PC-3 (cell line): Measurements from ENCODE around the gene SRRM3. TPM values are rescaled to one million over a fixed set of nuclear protein-coding genes. Genes with fewer than 3 reads are reported as not detected.

Experiments used
- ATAC-seq: fragments of 200-7000 bp; cut with Tn5 transposase; 2 replicates; pipeline ENCODE4 v1.9.1; 2020; ENCODE audit warnings: mild to moderate bottlenecking, moderate library complexity
- BruUV-seq: library from RNA; stranded (reverse); fragments of 400-500 nt; replicated peaks from 2 replicates; lab custom pipeline; 2021; lab: Mats Ljungman, UMichigan
- CTCF ChIA-PET: fragments of 300-600 bp; sonication (Branson Sonifier 250); formaldehyde crosslinking; loops from one replicate; lab custom pipeline; 2022; ENCODE audit warnings: antibody characterized with exemption; lab: Charles Lee
- POLR2A ChIA-PET: fragments of 300-600 bp; sonication (Branson Sonifier 250); formaldehyde crosslinking; loops from one replicate; lab custom pipeline; 2022; ENCODE audit warnings: antibody characterized with exemption; ENCODE audit not compliant: unreplicated experiment; lab: Charles Lee
- DNase-seq: peaks from one replicate; pipeline ENCODE4 v3.0.0-alpha.2; 2015
- H2AFZ ChIP-seq: fragments of 300-600 bp; sonication (generic); 2 replicates; pipeline ENCODE4 v1.6.0; 2016; ENCODE audit warnings: antibody characterized with exemption, low read length
- H3F3A ChIP-seq: fragments of 300-600 bp; sonication (generic); one replicate; pipeline ENCODE4 v1.6.0; 2017; ENCODE audit warnings: antibody characterized with exemption, low read length, control low read depth, mild to moderate bottlenecking; ENCODE audit not compliant: unreplicated experiment
- H3K27ac ChIP-seq: fragments of 300-600 bp; sonication (generic); 2 replicates; pipeline ENCODE4 v1.5.1; 2016; ENCODE audit warnings: mild to moderate bottlenecking, low read length
- H3K27me3 ChIP-seq: fragments of 300-600 bp; sonication (generic); 2 replicates; pipeline ENCODE4 v1.6.1; 2016; ENCODE audit warnings: low read length, mixed read lengths
- H3K36me3 ChIP-seq: fragments of 300-600 bp; sonication (generic); 2 replicates; pipeline ENCODE4 v1.6.1; 2016; ENCODE audit warnings: low read depth, mixed run types, low read length, mixed read lengths
- H3K4me1 ChIP-seq: fragments of 300-600 bp; sonication (generic); 2 replicates; pipeline ENCODE4 v1.5.1; 2016; ENCODE audit warnings: low read length; ENCODE audit not compliant: insufficient read depth
- H3K4me2 ChIP-seq: fragments of 300-600 bp; sonication (generic); 2 replicates; pipeline ENCODE4 v1.6.0; 2016; ENCODE audit warnings: low read length
- H3K4me3 ChIP-seq: fragments of 300-600 bp; sonication (generic); 2 replicates; pipeline ENCODE4 v1.5.1; 2016; ENCODE audit warnings: mild to moderate bottlenecking, low read length, mixed read lengths
- H3K79me2 ChIP-seq: fragments of 300-600 bp; sonication (generic); 2 replicates; pipeline ENCODE4 v1.6.1; 2017; ENCODE audit warnings: low read length, mixed read lengths
- H3K9ac ChIP-seq: fragments of 300-600 bp; sonication (generic); 2 replicates; pipeline ENCODE4 v1.6.0; 2016; ENCODE audit warnings: mild to moderate bottlenecking, low read length
- H3K9me2 ChIP-seq: fragments of 300-600 bp; sonication (generic); replicated peaks from 2 replicates; pipeline ENCODE4 v1.6.1; 2016; ENCODE audit warnings: mixed run types, low read length, mixed read lengths
- H3K9me3 ChIP-seq: fragments of 300-600 bp; sonication (generic); 2 replicates; pipeline ENCODE4 v1.6.1; 2016; ENCODE audit warnings: low read length, mixed read lengths
- H4K20me1 ChIP-seq: fragments of 300-600 bp; sonication (generic); 2 replicates; pipeline ENCODE4 v1.6.1; 2016; ENCODE audit warnings: low read length, mixed read lengths
- EZH2 ChIP-seq: fragments of 300-600 bp; sonication (generic); IDR thresholded peaks from one replicate; pipeline ENCODE4 v1.6.1; 2017; ENCODE audit warnings: antibody characterized with exemption, mild to moderate bottlenecking, low read length; ENCODE audit not compliant: unreplicated experiment
- EZH2phosphoT487 ChIP-seq: fragments of 300-600 bp; sonication (generic); IDR thresholded peaks from 2 replicates; pipeline ENCODE4 v1.6.1; 2018; ENCODE audit warnings: mild to moderate bottlenecking, antibody characterized with exemption, low read length, borderline replicate concordance
- intact Hi-C: fragments of 100-400 bp; cut with micrococcal nuclease; formaldehyde crosslinking; loops from 2 replicates; pipeline ENCODE4 v1.9.0; 2023
- total RNA-seq: library from RNA; depleted of rRNA; stranded (reverse); fragments of >200 nt; gene quantifications from 2 replicates; pipeline ENCODE4 v1.2.3, GENCODE V29; 2014
- TF ChIP-seq, protein P1 (sequence below): fragments of 300-600 bp; sonication (generic); conservative IDR thresholded peaks from 2 replicates; pipeline ENCODE4 v1.5.1; 2017; ENCODE audit warnings: antibody characterized with exemption, low read depth, mild to moderate bottlenecking, low read length

Gene SRRM3
- total RNA-seq, 1 experiment from 2014 or later: 0.66 TPM

GRCh38 chr7:76231071-76231470, 29.4 kb downstream of the SRRM3 start:
- no peak overlapping the region for H3K27ac ChIP-seq
- ChIA-PET CTCF (no interaction called here), POLR2A (no interaction called here)
- H3K4me2 ChIP-seq: no peak overlapping the region
- TF ChIP-seq EZH2 (no peak), EZH2phosphoT487 (no peak)
- TF ChIP-seq, protein P1, sequence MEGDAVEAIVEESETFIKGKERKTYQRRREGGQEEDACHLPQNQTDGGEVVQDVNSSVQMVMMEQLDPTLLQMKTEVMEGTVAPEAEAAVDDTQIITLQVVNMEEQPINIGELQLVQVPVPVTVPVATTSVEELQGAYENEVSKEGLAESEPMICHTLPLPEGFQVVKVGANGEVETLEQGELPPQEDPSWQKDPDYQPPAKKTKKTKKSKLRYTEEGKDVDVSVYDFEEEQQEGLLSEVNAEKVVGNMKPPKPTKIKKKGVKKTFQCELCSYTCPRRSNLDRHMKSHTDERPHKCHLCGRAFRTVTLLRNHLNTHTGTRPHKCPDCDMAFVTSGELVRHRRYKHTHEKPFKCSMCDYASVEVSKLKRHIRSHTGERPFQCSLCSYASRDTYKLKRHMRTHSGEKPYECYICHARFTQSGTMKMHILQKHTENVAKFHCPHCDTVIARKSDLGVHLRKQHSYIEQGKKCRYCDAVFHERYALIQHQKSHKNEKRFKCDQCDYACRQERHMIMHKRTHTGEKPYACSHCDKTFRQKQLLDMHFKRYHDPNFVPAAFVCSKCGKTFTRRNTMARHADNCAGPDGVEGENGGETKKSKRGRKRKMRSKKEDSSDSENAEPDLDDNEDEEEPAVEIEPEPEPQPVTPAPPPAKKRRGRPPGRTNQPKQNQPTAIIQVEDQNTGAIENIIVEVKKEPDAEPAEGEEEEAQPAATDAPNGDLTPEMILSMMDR: no peak
- no peak overlapping the region for H3K9ac ChIP-seq
- H3F3A ChIP-seq: no peaks in the 10 kb centered on the region
- ATAC-seq: no peak
- no peaks in the 10 kb centered on the region for H3K79me2 ChIP-seq
- H3K27me3 ChIP-seq: no peaks in the 10 kb centered on the region
- no peaks in the 10 kb centered on the region for H3K36me3 ChIP-seq
- H2AFZ ChIP-seq: no peak overlapping the region
- no peaks in the 10 kb centered on the region for H4K20me1 ChIP-seq
- intact Hi-C loops: no loop called here
- no TSS peak for BruUV-seq
- no peak for DNase-seq
- H3K9me3 ChIP-seq: no peaks in the 10 kb centered on the region
- no peaks in the 10 kb centered on the region for H3K4me1 ChIP-seq
- H3K9me2 ChIP-seq: no peaks in the 10 kb centered on the region
- no peak overlapping the region for H3K4me3 ChIP-seq

- BruUV-seq: no TSS peak
- no peaks in the 10 kb centered on the region for H3K9me2 ChIP-seq
- H3K36me3 ChIP-seq: no peaks in the 10 kb centered on the region
- CTCF ChIA-PET: no interaction called here
- ATAC-seq (no peak), DNase-seq (peak; percentile 21)
- H3K79me2 ChIP-seq: no peaks in the 10 kb centered on the region
- no peaks in the 10 kb centered on the region for H3K4me1 ChIP-seq
- TF ChIP-seq EZH2phosphoT487: no peak
- no peak overlapping the region for H3K4me2 ChIP-seq
- POLR2A ChIA-PET: no interaction called here
- no peaks in the 10 kb centered on the region for H3K9me3 ChIP-seq
- no peaks in the 10 kb centered on the region for H4K20me1 ChIP-seq
- H3K4me3 ChIP-seq: no peak overlapping the region
- no peaks in the 10 kb centered on the region for H3K27me3 ChIP-seq
- no peaks in the 10 kb centered on the region for H3F3A ChIP-seq
- no peak overlapping the region for H2AFZ ChIP-seq
- no peak overlapping the region for H3K27ac ChIP-seq
- no peak overlapping the region for H3K9ac ChIP-seq
- intact Hi-C loops: no loop called here
Observed at GRCh38 chr7:76231583-76231982, 29.9 kb downstream of the SRRM3 start.

DNA sequence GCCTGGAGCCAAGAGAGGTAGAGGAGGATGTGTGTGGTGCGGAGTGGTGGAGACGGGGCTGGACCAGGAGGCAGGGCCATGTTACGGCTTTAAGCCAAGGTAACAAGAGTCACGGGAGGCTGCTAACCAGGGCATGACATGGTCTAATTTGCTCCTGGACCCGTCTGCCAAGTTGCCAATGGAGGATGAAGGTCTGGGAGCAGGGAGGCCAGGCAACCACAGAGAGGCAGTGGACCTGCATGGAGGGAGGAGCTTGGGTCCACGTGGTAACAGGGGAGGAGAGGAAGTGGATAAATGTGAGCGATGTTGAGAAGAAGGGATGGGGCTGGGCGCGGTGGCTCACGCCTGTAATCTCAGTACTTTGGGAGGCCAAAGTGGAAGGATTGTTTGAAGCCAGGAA, 31.0 kb downstream of the SRRM3 start:
- H3K27me3 ChIP-seq: no peaks in the 10 kb centered on the region
- DNase-seq: no peak
- ChIA-PET POLR2A (no interaction called here), CTCF (no interaction called here)
- H2AFZ ChIP-seq: no peak overlapping the region
- H3K4me3 ChIP-seq: no peak overlapping the region
- no peaks in the 10 kb centered on the region for H3K4me1 ChIP-seq
- H3F3A ChIP-seq: no peaks in the 10 kb centered on the region
- no peak overlapping the region for H3K27ac ChIP-seq
- TF ChIP-seq EZH2phosphoT487 (no peak), EZH2 (no peak)
- H4K20me1 ChIP-seq: no peaks in the 10 kb centered on the region
- no peaks in the 10 kb centered on the region for H3K9me2 ChIP-seq
- no TSS peak for BruUV-seq
- no peaks in the 10 kb centered on the region for H3K9me3 ChIP-seq
- no peaks in the 10 kb centered on the region for H3K79me2 ChIP-seq
- H3K36me3 ChIP-seq: no peaks in the 10 kb centered on the region
- intact Hi-C loops: no loop called here
- no peak for ATAC-seq
- no peak overlapping the region for H3K9ac ChIP-seq
- no peak overlapping the region for H3K4me2 ChIP-seq
